Activated CD8-positive, alpha-beta memory T cell treated with anti-CD3 and anti-CD28 coated beads, Interleukin-2, amount 50 U/mL, for 24 hours (primary cell): ENCODE data around the gene PFDN1.
A peak's percentile ranks its signal among the peaks of the same experiment; 100 is the strongest.
"Not testable (repeated sequence)": the region's sequence is repeated elsewhere in the genome, so short reads cannot be mapped to it uniquely, and the experiment has no call there.

ENCODE experiments used
- DNase-seq: peaks from one replicate; pipeline ENCODE4 v3.0.0-alpha.2; 2020; ENCODE audit errors: extremely low read depth

Gene PFDN1

DNA sequence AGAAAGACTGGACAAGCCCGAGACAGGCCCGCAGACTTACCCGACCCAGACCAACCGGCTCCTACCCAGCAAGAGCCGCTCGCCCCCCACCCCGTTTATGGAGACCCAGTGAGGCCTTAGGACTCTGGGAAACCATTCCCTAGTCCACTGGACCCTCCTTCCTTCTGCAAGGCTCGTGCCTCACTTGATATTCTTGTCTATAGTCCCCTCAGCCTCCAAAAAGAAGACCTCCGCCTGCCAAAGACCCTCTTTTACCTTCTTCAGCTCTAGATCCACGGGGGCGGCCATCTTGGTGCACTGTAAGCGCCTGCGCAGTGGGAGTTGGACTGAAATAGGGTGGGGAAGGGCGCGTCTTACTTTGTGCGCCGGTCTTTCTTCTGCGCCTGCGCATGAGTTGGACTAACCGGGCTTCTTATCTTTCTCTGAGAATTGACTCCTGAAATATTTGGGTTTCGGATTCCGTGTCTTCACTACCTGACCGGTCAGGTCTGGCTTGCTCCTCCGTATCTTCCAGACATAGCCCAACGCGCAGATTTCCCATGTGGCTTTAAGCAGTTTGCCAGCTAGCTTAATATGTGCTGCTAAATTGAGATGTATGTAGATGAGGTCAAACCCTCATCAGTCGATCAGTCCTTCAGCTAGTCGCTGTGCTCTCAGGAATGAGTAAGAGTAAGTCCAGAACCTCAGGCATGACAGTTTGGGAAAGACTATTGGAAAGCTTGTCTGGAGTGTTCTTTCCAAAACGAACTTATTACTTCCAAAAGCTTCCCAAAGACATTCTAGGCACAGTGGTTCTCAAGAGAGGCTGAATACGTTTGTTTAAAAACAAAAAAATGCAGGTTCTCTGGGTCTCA, at the start of gene PFDN1:
TSS of gene PFDN1 (minus strand) at position 316 of the 854 bp plus-strand sequence. CDS start at position 288, 28 bp downstream.
- DNase-seq = peak; percentile 82

DNA sequence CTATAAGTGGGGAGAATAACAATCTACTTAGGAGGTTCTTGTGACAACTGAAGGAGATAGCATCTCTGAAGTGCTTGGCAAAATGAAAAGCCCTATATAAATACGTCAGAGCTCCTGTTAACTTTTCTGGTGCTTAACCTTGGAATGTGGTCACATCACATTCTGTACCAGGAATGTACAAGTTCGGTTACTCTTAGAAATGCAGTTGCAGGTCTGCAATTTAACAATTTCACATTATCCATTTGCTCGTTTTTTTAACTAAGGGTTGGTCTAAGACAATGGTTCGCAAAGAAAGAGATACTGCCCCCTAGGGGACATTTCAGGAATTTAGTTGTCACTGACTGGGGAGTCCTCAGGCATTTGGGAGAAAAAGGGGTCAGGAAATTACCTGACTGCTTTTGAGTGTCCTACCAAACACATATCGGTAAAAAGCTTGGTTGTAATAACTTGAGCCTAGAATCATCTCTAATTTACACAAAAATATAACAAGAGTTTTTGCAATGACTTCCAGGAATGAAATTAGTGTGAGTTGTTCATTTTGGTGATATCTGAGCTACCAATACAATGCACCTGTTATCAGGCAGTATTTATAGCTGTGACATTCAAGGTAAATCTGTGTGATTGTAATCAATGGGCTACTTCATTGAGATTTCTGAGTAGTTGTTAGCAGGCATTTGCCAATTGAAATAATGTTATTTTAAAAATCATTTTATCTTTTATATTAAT, 48.9 kb upstream of the PFDN1 start:
- DNase-seq = peak; percentile 20

- DNase-seq = no peak
These were observed 46.3 kb upstream of the PFDN1 start for GRCh38 chr5:140349244-140349643.

- no peak for DNase-seq
These were observed 45.2 kb upstream of the PFDN1 start for GRCh38 chr5:140348104-140348503.

GRCh38 chr5:140347360-140347759, 44.5 kb upstream of the PFDN1 start:
- DNase-seq = no peak

GRCh38 chr5:140346348-140347221, 43.7 kb upstream of the PFDN1 start, which contains the start of gene HBEGF:
HBEGF (minus strand) TSS chr5:140346603; CDS start chr5:140346328, 275 bp downstream.
- DNase-seq = no peak

GRCh38 chr5:140345919-140346347, 43.0 kb upstream of the PFDN1 start:
- DNase-seq = no peak

- DNase-seq = no peak
These were observed 42.0 kb upstream of the PFDN1 start for GRCh38 chr5:140344683-140345423.

- DNase-seq = not testable (repeated sequence)
These were observed 40.9 kb upstream of the PFDN1 start for GRCh38 chr5:140343849-140344248.

GRCh38 chr5:140342896-140343295, 40.0 kb upstream of the PFDN1 start:
- DNase-seq = no peak

- DNase-seq = no peak
These were observed 39.4 kb upstream of the PFDN1 start for GRCh38 chr5:140342287-140342686.

DNA sequence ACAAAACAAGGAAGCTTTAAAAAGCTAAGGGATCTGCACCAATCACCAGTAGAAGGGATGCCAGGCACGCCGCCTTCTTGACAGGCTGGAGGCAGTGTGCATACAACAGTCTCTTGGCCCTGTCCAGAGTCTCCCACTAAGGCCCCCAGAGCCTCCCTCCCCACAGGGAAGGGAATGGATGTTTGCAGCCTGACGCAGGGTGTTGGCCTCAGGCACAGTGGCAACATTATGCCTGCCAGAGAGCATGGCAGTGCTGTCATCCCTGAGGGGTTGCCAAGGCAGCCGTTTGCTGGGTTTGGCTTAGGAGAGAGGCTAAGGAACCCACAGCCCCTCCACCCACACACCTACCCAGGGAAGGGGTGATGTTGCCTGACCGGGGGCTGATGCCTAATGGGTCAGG, 38.7 kb upstream of the PFDN1 start:
- no peak for DNase-seq

- DNase-seq = no peak
These were observed 37.8 kb upstream of the PFDN1 start for GRCh38 chr5:140340605-140341121.

DNA sequence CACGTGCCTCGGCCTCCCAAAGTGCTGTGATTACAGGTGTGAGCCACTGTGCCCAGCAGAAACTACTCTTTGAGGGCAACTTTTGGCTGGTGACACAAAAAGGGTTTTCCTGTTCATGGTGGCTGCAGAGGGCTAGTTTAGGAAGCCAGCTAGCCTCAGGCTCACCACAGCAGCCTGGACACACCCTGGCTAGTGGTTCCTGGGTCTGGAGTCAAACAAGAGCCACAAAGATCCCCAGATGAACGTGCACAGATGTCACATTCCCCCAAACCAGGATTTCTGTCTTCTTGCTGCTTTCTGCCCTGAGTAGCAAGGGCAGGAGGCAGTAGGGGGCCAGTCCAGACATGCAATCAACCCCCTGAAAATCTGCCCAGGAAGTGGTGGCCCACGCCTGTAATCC, 36.7 kb upstream of the PFDN1 start:
- no peak for DNase-seq

GRCh38 chr5:140338908-140339307, 36.0 kb upstream of the PFDN1 start:
- DNase-seq = no peak

DNA sequence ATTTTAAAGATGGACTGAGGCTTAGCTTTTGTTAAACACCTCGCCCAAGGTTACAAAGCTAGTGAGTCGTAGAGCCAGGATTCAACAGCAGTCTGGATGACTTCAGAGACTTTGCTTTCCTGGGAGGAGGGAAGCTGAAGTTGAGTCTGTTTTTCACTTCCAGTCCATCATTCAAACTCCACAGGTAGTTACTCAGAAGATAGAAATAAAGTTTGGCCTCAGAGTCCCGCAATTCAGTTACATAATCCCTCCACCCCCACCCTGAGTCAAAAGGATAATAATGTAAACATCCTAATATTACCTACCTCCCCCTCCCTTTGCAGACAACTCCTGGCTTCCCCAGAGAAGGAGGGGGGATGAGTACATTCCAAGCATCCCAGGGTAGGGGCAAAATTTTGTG, 35.4 kb upstream of the PFDN1 start:
- DNase-seq = no peak

DNA sequence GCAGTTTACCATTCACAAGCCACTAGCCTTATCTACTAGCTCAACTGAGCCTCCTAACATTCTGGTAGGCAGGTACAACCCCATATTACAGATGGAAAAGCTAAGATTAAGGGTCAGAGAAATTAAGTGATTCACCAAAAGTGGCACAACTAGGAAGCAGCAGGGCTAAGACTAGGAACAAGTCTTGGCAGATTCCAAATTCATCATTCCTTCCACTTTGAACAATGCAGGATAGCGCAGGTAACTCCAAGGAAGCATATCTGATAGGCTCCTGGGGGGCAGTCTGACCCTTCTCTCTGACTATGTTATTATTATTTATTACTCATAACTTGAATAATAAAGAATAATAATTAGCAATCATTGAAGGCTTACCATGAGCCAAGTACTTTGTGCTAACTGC, 35.0 kb upstream of the PFDN1 start:
- no peak for DNase-seq

DNA sequence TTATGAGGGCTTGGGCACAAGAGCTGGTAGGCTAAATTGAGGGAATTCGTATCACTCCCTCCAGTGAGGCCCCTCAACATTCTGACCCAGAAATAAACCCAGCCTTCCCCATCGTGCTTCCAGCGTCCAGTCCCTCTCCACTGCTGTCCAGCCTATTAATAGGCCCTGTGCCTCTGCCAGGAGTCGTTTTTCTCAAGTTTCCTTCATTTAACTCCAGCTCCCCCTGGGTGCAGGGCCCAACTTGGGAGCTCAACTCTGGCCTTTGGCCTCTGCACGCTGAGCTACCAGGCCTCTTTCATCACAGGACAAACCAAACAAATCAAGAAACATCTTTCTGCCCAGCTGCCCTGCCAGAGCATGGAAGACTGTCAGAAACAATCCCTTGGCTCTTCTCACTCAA, 33.5 kb upstream of the PFDN1 start:
- DNase-seq = no peak

DNA sequence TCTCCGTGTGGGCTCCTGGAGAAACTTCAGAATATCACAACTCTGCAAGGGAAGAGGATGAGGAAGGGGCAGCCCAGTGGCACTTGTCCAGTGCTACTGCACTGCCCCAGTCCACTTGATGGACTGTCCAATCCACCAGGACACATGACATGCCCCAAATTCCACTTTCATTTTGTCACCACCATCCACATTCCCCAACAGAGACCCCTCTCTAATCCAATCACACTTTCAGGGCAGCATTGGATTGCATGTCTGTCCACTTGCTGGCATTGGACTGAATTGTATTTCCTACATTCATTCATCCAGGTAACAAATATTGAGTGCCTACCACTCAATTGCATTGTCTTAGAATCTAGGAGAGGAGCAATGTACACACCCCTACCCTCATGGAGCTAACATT, 28.7 kb upstream of the PFDN1 start:
- DNase-seq = no peak

DNA sequence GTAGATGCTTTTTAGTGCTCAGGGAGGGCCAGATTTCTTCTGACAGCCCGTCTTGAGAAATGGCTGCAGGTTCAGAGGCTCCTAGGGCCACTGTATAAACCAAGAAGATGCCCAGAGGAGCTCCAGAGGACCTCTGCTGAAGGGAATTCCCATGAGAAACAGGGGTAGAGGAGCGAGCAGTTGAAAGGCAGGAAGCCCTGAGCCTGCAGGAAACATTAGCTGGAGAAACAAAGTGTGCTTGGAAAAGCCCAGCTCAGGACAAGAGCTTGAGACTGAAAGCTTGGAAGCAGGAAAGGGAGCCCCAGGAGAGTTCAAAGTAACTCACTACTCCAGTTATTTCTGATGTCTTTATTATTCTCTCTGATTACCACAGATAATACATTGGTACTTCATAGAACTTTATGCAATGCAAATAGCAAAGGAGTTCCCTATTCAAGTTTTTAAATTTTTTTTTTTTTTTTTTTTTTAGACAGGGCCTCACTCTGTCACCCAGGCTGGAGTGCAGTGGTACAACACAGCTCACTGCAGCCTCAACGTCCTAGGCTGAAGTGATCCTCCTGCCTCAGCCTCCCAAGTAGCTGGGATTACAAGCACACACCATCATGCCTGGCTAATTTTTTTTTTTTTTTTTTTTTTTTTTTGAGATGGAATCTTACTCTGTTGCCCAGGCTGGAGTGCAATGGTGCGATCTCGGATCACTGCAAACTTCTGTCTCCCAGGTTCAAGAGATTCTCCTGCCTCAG, 27.0 kb upstream of the PFDN1 start:
- no peak for DNase-seq
